ENCODE results near the gene AAK1. TPM values are rescaled to one million over a fixed set of nuclear protein-coding genes. Genes with fewer than 3 reads are reported as not detected.
A peak's percentile ranks its signal among the peaks of the same experiment; 100 is the strongest.

Gene AAK1
- total and polyA plus RNA-seq, 2 of the 13 experiments (the other 11 are each of a cell fraction or from before 2014, with no cell fraction given), result 9.8 to 10.3 TPM

GRCh38 chr2:69643602-69644505 is at the start of gene AAK1 (continued):
- TF ChIP-seq FOXM1 (CRISPR knock-in tag; IDR thresholded peaks at IDR 0.05) (no peak), SMYD3 (CRISPR knock-in tag; IDR thresholded peaks at IDR 0.05) (no peak), SIN3A (IDR thresholded peaks at IDR 0.05; ENCODE audit: borderline replicate concordance, low read depth, low read length) (peak; percentile 80), FLYWCH1 (CRISPR knock-in tag; IDR thresholded peaks at IDR 0.05) (no peak), ZNF18 (CRISPR knock-in tag; IDR thresholded peaks at IDR 0.05; ENCODE audit: insufficient replicate concordance) (no peak), AHDC1 (CRISPR knock-in tag; IDR thresholded peaks at IDR 0.05; ENCODE audit: borderline replicate concordance) (peak; percentile 10; the same call in 1 of the 2 replicates), HNF4A (CRISPR knock-in tag; IDR thresholded peaks at IDR 0.05) (no peak), BCL3 (CRISPR knock-in tag; IDR thresholded peaks at IDR 0.05) (peak; percentile 95), ARID4A (CRISPR knock-in tag; IDR thresholded peaks at IDR 0.05; ENCODE audit: borderline replicate concordance) (peak; percentile 90; the same call in 1 of the 2 replicates), HOXA9 (CRISPR knock-in tag; IDR thresholded peaks at IDR 0.05; ENCODE audit: borderline replicate concordance) (0 out of 2 replicates have a peak, but pooled peaks have one; percentile 73), HDAC6 (IDR thresholded peaks at IDR 0.05; ENCODE audit: low read depth, low read length) (no peak), KDM2A (CRISPR knock-in tag; IDR thresholded peaks at IDR 0.05; ENCODE audit: borderline replicate concordance, low read depth) (peak; percentile 87), PHB2 (IDR thresholded peaks at IDR 0.05; ENCODE audit: partially characterized antibody) (no peak), ZNF589 (CRISPR knock-in tag; conservative IDR thresholded peaks at IDR 0.05) (peak; percentile 96), CBFB (CRISPR knock-in tag; IDR thresholded peaks at IDR 0.05) (no peak)
